GM18861 (cell line): Measurements from ENCODE around the gene LMF1.

Experiments
- ATAC-seq: cut with Tn5 transposase; IDR thresholded peaks from one replicate; pipeline ENCODE4 v1.9.1; 2021; ENCODE audit not compliant: unreplicated experiment

The LMF1 gene

DNA sequence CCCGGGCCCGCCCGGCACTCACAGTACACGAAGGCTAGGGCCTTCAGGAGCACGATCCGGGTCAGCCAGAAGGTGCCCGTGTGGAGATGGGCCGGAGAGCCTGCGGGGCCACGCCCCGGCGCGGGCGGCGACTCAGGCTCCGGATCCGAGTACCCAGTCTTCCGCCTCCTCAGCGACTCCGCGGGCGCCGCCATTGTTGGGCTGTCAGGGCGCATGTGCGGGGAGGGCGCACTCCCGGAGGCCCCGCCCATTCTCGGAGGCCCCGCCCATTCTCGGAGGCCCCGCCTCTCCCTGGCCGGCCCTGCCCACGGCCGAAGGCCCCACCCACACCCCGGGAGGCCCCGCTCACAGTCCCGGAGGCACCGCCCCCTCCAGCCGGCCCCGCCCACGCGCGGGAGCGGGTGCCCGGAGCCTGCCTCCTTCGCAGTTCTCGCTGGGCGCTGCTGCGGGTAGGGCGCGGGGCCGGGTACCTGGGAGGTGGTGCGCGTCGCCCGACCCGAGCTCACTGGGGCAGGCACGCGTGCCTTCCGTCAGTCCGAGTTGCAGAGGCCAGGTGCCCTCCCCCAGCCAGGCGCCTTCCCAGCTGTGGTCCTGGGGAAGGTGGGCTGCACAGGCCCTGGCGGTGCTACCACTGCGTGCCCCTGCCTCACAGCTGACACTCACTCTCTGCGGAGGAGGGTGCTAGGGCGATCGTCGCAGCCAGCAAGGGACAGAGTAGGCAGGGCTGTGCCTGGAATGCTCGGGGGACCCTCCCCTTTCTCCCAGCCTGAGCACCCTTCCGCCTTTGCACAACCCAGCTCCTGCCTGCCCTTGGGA is at the start of gene LMF1:
TSS of gene LMF1 (minus strand) at position 219 of the 816 bp plus-strand sequence. CDS start at position 215, 4 bp downstream.
- ATAC-seq = peak; percentile 66

- no peak for ATAC-seq
Measured at GRCh38 chr16:1020091-1020399, 49.3 kb upstream of the LMF1 start.

DNA sequence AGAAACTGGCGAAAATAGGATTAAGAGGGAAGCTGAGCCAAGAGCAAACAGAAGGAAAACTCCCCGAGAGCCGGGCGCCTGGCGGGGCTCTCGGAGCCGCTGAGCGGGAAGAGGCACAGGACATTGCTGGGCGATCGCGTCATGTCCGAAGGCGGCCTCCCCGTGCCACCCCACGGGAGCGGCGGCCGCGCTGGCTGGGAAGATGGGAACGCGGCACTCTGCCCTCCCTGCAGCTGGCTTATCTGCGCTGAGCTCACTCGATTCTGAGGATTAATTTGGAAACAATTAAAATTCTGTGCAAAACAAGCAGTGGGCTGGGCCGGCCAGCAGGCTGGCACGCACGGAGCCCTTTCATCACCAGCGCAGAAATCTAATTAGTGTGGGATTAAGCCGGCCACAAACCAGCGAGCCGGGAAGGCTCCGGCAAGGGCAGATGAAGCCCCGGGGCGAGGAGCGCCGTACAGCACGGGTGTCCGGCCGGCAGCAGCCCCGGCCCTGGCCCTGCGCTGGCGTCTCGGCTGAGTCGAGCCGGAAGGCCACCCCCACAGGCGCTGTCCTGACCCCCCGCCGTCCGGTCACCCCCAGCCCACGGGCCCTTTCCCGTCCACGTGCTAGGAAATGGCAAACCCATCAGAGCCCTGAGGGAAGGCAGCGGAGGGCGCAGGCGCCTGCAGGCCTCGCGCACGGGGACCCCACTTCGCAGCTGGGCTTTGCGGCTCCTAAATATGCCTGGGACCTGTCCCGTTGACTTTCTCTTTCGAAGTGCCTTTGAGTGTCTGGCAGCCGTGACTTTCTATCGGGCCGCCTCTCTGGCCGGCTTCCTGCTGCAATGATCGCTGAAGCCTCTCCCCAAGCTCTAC is 48.7 kb upstream of the LMF1 start:
- no peak for ATAC-seq

DNA sequence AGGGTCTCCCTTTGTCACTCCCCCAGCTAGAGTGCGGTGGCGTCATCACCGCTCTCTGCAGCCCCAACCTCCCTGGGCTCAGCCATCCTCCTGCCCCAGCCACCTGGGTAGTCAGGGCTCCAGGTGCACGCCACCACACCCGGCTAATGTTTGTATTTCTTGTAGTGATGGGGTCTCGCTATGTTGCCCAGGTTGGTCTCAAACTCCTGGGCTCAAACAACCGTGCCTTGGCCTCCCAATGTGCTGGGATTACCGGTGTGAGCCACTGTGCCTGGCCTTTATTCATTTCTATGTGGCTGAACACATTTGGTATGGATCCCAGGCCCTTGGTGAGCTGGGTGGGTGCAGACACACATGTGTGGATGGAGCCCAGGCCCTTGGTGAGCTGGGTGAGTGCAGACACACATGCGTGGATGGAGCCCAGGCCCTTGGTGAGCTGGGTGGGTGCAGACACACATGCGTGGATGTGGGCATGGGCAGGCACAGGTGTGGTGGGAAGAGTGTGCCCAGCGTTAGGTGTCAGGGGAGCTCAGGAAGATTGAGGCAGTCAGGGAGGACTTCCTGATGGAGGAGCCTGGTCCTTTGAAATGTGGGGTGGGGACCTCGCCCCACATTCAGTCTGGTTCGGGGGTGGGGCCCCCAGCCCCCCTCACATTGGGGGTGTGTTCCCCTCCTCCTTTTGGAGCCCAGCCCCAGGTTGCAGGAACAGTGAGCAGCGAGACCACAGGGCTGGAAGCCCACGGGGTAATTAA is 47.8 kb upstream of the LMF1 start:
- ATAC-seq = no peak

DNA sequence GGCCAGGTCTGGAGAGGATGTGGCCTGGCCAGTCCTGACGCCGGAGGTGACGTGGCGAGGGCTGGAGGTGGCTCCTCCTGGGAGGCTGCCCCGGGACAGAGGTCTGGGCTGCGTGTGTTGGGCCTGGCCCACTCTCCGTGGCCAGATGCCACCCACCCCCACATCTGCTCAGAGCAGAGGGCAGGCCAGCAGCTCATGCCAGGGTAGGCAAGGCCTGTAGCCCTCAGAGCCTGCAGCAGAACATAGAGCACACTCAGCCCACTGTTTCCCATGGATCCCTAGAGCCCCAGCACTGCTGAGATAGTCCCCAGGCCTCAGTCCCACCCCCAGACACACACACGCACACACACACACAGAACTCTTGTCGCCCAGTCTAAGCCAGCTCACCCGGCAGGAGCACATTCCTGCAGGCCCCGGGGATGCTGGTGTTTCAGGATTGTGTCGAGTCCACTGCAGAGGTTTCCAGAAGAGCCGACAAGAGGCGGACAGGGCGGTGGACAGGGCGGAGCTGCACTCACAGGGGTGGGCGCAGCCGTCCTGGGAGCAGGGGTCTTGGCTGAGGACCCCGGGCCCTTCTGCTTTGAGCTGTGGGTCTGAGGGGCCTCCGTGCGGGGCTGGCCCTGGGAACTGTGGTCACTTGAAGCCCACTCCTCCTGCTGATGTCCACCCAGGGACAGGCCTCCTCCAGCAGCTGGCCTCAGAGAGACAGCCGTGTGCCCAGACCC is 44.1 kb upstream of the LMF1 start:
- no peak for ATAC-seq

DNA sequence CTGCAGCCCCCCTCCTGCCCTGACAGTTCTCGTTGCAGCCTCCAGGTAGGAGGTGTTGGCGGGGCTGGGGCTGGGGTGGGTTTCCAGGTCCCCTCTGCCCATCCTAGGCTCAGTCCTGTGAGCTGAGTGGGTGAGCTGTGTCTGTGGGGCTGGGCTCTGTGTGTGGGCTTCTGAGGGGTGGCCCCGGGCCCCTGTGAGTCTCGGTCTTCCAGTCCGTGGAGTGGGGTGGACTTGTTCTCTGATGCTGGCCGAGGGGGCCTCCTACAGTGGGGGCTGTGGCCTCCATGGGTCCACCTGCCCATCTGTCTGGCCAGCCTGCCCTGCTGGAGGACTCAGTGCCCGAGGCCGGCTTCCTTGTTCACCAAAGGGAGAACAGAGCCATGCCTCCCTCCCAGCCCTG is 43.4 kb upstream of the LMF1 start:
- ATAC-seq = no peak

- no peak for ATAC-seq
Measured at GRCh38 chr16:1013593-1013900, 42.8 kb upstream of the LMF1 start.

GRCh38 chr16:1012722-1013592 is 42.2 kb upstream of the LMF1 start:
- ATAC-seq = no peak

GRCh38 chr16:1012135-1012534 is 41.4 kb upstream of the LMF1 start:
- no peak for ATAC-seq

DNA sequence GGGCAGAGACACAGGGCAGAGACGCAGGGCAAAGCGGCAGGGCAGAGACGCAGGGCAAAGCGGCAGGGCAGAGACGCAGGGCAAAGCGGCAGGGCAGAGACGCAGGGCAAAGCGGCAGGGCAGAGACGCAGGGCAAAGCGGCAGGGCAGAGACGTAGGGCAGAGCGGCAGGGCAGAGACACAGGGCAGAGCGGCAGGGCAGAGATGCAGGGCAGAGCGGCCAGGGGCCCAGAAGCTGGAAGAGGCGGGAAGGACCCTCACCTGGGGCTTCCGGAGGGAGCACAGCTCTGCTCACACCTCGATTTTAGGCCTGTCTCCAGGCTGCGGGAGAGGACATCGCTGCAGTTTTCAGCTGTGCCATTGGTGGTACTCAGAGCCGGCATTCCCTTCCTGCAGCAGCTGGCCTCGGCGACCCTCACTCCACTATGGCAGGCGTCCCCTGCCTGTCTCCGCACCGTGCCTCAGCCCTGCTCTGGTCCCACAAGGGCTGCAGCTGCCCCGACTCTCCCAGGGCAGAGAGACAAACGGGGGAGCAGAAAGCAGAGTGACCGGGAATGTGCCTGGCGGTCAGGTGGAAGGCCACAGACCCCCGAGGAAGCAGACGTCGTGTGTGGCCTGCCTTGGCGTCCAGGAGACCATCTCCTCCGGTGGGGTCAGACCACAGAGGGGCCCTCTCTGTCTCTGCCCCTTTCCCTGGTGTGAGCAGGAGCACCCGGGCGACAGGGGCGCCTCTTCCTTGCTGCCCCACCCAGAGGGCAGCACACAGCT is 40.7 kb upstream of the LMF1 start:
- ATAC-seq = no peak

DNA sequence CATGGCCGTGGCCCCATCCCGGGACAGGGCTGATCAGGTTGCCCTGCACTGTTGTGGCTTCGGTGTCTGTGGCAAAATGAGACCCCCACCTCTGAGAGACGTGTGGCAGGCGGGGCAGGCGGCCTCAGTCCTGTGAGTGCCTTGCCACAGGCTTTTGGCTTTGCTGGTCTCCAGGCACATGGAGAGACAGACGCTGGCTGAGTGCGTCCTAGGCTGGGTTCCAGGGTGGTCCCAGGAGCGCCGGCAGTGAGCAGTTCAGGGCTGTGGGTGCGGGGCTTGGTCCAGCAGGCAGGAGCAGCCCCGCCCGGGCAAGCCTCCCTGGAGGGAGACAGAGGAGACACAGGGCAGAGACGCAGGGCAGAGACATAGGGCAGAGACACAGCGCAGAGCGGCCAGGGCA is 40.0 kb upstream of the LMF1 start:
- no peak for ATAC-seq

- no peak for ATAC-seq
Measured at GRCh38 chr16:1010251-1010650, 39.5 kb upstream of the LMF1 start.

DNA sequence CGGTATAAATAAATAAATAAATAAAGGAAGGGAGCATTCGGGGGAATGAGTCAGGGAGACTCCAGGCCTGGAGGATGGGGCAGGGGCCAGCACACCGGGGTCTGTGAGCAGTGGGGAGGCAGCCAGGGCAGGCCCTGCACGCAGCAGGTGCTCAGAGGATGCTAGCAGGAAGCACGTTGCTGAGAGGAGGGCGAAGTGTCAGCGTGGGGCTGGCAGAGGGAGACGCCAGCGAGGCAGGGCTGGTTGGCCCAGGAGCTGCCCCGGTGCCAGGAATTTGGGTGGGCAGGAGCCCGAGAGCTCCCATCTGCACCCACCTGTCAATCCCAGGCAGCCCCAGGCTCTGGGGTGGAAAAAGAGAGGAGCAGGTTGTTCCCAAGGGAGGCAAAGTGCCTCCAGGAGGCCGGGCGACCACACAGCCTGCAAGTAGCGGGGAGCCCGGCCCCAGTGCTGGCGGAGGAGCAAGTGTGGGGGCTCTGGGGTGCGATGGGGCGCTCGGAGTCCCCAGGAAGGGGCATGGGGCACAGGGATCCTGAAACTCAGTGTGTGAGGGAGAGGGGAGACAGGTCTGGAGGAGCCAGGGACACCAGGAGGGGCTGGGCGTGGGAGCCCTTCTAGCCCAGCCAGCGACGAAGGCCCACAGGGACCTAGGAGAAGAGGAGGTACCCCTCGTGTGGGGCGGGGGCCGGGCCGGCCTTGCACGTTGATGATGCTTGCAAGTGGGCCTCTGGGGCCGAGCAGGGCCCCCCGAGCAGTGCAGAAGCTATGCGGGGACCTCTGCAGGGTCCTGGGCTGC is 38.8 kb upstream of the LMF1 start:
- no peak for ATAC-seq

DNA sequence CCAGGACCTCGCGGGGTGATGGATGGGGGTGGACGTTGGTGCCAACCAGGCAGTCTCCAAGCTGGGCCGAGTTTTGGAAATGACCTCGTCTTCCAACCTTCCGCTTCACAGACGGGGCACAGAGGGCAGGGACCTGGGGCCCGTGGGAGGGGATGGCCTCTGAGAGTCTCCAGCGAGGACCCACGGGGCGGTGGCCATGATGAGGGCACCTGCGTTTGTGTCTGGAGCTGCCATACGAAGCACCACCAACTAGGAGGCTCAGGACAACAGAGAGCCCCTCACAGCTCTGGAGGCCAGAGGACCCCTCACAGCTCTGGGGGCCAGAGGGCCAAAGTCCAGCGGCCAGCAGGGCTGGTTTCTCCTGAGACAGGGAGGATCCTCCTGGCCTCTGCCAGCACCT is 37.3 kb upstream of the LMF1 start:
- ATAC-seq = no peak

- ATAC-seq = no peak
Measured at GRCh38 chr16:1007284-1007850, 36.6 kb upstream of the LMF1 start.

DNA sequence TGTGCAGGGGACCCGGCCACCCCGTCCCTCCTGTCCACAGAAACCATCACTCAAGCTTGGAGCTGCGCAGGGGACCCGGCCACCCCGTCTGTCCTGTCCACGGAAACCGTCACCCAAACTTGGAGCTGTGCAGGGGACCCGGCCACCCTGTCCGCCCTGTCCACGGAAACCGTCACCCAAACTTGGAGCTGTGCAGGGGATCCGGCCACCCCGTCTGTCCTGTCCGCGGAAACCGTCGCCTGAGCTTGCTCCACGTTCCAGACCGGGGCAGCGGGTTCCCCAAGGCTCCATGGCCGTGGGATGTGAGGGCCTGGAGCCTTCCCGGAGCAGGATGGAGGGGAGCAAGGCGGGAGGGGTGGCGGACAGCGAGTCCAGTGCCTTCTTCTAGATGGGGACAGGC is 36.0 kb upstream of the LMF1 start:
- ATAC-seq = no peak

DNA sequence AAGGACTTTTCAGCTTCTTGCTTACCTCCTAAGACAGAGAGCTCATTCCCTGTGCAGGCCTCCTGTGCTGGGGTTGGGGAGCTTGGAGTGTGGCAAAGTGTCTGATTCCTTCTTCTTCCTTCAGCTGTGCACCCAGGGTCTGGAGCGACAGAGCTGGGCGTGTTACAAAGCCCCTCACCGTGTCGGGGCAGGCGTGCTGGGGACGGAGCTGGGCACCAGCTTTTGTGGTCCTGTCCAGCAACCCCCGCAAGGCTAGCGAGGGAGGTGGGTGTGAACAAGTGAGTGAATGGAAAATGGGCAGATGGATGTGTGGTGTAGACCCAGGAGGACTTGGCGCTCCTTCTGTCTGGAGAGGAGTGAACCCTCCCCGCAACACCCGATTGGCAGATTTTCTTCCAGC is 34.5 kb upstream of the LMF1 start:
- no peak for ATAC-seq
